NCI-H226 (cell line): ENCODE measurements around the gene SNHG17.
A peak's percentile ranks its signal among the peaks of the same experiment; 100 is the strongest.
"Not testable (repeated sequence)": the region's sequence is repeated elsewhere in the genome, so short reads cannot be mapped to it uniquely, and the experiment has no call there.

Source experiments
- DNase-seq: peaks from one replicate; pipeline ENCODE4 v3.0.0-alpha.2; 2015

Gene SNHG17

DNA sequence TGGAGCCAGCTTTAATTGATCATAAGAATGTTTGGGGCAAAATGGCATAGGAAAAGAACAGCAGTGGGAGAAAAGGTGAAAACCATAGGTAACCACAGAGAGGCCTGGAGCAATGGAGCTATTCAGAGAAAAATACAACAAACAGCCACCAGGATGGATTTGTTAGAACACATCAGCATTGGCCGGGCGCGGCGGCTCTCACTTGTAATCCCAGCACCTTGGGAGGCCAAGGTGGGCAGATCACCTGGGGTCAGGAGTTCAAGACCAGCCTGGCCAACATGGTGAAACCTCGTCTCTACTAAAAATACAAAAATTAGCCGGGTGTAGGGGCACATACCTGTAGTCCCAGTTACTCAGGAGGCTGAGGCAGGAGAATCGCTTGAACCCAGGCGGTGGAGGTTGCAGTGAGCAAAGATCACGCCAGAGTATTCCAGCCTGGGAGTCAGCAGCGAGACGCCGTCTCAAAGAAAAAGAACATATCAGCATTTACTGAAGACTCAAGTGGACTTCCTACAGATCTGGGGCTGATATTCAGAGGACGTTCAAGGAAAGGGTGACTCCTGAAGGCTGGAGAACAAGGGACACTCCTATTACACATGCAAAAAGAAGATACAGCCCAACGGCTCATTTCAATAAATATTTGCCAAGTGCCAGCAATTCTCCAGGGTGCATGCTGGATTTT, 20.2 kb downstream of the SNHG17 start:
- no peak for DNase-seq

DNA sequence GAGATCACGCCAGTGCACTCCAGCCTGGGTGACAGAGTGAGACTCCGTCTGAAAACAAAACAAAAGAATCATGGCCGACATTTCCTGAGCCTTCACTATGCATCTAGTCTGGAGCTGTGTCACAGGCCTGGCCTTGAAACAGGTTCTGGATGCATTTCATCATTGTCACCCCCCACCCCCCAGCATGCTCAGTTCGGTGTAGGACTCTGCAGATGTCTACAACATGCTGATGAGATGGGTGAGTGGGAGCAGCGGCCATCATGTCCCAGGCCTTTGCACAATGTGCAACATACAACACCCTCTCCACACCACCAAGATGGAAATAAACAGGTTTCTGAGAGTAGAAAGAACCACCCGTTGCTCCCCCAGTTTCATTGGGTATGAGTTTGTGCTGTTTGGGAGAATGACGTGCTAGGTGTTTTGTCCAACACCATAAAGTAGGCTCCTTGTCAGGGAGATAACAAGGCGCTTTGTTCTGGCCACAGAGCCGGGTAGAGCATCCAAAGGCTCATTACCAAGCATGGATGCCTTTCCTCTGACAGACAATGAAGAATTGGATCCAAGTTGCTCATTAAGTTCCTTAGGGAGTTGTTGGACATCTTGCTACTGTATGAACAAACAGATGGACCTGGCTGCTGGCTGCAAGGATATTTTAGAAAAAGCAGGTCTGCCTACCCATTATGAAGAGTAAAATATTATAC, 22.1 kb downstream of the SNHG17 start:
- DNase-seq: no peak

DNA sequence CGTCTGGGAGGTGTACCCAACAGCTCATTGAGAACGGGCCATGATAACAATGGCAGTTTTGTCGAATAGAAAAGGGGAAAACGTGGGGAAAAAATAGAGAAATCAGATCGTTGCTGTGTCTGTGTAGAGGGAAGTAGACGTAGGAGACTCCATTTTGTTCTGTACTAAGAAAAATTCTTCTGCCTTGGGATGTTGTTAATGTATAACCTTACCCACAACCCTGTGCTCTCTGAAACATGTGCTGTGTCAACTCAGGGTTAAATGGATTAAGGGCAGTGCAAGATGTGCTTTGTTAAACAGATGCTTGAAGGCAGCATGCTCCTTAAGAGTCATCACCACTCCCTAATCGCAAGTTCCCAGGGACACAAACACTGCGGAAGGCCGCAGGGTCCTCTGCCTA, 27.3 kb downstream of the SNHG17 start:
- DNase-seq: not testable (repeated sequence)

DNA sequence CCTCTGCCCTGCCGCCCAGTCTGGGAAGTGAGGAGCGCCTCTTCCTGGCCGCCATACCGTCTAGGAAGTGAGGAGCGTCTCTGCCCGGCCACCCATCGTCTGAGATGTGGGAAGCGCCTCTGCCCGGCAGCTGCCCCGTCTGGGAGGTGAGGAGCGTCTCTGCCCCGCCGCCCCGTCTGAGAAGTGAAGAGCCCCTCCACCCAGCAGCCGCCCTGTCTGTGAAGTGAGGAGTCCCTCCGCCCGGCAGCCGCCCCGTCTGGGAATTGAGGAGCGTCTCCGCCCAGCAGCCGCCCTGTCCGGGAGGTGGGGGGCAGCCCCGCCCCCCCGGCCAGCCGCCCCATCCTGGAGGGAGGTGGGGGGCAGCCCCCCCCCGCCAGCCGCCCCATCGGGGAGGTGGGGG, 27.8 kb downstream of the SNHG17 start:
- no peak for DNase-seq

DNA sequence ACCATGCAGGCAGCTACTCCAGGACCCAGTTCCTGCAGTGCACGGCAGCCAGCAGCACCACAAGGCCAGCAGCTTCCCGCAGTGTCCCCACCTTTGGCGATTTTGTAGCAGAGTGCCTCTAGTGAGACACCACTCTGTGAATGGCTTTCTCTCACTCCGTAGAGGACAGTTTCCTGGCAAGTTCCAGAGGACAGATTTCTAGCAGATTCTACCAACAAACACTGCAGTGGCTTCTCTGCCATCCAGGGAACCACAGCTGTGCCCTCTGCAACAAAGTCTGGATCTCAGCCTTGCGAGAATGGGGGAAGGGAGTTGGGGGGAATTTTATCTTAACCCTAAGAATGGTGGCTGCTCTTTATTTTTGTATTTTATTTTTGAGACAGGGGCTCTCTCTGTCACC, 28.7 kb downstream of the SNHG17 start:
- no peak for DNase-seq

DNA sequence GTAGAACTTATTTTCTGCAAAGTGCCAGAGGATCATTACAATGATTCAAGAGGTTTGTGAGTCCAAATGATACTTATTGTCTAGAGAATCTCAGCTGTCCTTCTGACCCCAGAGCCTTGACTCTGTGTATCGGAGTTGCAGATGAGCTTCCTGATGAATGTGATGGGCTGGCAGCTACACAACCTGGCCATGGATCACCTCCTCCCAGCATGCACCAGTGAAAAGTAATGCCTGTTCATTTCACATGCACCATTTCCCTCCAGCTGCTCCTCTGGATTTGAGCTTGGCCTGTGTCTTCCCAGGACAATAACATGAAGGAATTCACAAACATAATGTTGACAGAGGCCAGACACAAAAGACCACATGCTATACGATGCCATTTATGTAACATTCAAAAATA, 30.0 kb downstream of the SNHG17 start:
- no peak for DNase-seq

DNA sequence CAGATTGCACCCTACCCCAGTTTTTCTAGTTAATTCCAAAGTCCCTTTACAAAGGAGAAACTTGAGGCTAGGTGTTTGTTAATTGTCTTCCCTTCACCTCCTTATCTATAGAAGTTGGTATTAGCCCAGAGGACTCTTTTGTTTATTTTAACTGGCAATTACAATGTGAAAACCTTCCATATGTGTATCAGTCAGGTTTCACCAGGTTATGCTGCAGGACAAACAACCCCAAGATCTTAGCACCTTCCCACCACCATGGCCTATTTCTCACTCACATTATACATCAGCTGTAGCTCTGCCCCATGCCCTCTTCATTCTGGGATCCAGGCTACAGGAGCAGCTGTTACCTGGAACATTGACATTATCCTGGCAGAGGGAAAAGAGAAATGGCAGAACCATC, 31.1 kb downstream of the SNHG17 start:
- DNase-seq: no peak

DNA sequence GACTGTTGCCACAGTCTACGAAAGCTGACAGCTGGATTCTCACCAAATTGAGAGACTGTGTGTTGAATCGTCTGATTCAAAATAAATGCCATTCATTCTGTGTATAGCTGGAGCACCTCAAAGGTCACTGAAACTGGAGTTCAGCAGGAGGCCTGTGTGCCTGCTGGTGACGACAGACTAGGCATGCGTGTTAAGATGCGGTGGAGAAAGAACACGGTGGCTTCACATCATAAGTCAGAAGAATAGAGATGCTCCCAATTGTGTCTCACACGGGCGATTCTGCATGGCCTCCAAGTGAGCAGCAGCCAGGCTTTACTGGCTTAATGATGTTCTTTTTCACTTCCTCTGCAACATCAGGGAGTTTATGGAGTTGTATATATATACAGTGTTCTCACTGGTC, 32.3 kb downstream of the SNHG17 start:
- no peak for DNase-seq

DNA sequence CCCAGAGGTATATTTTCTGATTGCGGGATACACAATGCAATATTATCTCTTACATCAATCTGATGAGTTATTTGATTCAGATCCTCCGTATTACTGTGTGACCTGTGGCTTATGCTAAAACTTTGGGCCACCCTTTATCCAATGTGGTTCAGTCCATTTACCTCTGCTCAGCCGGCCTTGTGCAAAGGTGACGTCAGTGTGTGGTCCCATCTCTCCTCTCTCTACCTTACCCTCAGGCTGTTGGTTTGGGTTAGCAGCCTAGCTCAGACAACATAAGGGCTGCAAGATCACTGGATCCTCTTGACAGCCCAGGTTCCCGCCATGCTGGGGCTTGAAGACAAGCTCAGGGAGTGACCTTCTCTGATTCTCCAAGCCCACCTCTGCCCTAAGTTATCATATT, 33.0 kb downstream of the SNHG17 start:
- no peak for DNase-seq

DNA sequence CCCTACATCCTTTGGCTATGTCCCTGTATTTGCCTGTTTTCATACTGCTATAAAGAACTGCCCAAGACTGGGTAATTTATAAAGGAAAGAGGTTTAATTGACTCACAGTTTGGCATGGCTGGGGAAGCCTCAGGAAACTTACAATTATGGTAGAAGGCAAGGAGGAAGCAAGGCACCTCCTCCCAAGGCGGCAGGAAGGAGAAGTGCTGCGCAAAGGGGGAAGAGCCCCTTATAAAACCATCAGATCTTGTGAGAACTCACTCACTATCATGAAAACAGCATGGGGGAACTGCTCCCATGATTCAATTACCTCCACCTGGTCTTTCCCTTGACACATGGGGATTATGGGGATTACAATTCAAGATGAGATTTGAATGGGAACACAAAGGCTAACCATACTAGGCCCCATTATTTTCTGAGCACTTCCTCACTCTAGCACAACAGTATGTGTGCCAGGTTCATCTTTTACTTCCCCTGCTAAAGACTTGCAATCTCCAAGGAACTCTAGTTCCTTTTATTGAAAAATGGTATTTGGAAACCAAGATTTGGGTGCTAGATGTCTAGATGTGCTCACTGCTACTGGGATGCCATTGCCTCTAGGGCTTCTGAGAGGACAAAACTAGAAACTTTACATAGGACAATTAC, 39.3 kb downstream of the SNHG17 start:
- DNase-seq: not testable (repeated sequence)

DNA sequence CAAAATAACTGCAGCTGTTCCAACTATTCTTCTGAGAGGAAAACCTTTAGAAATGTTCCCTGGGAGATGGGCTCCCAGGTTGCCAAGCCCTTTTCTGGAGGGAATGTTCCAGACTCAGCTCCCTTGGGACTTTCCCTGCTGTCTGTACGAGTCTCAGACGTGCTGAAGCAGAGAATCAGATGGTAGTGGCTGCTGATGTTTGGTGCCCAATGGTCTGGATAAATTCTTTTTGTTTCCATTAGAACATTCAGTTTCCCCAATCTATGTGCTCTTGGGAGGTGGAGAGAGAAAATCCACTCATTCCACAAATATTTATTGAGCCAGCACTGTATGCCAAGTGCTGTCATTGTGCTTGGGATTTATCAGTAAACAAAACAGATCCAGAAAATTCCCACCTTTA, 40.0 kb downstream of the SNHG17 start:
- DNase-seq: no peak

DNA sequence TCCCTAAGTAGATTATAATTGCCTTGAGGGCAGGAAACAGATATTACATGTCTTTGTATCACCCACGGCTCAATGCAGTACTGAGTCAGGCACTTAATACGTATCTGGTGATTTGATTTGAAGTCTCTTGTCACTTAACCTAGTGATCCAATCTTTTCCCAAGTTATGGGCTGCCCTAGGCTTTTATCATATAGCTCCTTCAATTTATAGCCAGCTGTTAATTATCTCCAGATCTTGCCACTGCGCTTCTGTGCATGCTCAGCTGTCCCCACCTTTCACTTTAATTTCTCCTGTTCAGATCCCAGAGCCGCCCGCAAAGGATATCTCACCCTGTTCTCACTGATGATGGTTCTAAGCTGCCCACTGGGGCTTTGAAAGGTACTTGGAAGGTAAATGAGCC, 41.9 kb downstream of the SNHG17 start:
- DNase-seq: no peak

DNA sequence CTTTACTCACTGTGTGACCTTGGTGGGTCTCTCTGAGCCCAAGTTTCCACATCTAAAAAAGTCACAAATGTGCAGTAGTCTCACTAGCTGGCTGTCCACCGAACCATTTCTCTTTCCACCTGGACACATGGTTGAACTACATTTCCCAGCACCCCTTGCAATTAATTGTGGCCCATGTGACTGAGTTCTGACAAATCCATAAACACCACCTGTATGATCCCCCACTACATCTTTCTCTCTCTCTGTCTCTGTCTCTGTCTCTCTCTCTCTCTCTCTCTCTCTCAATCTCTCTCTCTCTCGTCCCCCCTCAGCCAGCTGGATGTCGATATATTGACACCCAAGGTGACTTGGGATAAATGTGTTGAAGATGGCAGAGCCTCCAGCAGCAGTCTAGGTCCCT, 42.8 kb downstream of the SNHG17 start:
- no peak for DNase-seq

DNA sequence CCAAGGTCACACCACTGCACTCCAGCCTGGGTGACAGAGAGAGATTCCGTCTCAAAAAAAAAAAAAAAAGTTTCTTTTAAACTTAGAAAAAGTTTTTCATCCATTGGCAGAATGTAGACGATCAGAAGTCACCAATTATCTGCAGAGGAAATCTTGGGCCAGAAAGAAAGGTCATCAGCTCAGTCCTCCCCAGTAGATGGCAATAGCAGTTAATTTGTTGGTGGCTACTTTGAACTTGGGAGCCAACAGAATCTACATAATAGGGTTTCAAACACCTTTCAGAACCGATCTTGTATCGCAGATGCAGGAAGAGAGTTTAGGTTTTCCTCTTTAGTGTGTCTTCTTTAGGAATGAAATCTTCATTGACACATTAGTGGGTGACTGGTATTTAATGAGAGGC, 47.2 kb downstream of the SNHG17 start:
- no peak for DNase-seq

DNA sequence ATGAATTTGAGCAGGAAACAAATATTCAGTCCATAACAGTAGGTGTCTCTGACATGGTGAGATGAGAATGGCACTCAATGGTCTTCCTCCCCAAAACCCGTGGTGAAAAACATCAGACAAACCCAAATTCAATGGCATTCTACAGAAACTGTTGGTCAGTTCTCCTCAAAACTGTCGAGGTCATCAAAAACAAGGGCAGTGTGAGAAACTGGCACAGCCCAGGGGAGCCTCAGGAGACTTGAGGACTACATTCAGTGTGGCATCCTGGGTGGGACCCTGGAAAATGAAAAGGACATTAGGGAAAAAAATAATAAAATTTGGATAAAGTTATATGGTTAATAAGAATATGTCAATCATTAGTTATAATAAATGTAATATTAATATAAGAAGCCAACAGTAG, 48.3 kb downstream of the SNHG17 start:
- no peak for DNase-seq

DNA sequence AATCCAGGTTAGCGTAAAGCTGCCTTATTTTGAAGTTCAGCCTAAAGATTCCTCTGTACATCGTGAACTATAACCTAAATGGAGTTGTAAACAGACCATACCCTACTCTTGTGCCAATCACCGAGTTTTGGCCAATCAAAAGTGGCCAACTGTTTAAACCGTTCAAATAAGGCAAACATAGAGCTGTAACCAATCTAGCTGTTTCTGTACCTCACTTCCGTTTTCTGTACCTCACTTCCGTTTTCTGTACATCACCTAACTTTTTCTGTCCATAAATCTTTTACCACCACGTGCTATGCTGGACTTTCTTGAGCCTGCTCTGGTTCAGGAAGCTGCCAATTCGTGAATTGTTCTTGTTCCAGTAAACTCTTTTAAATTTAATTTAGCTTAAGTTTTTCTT, 49.1 kb downstream of the SNHG17 start:
- DNase-seq: no peak

DNA sequence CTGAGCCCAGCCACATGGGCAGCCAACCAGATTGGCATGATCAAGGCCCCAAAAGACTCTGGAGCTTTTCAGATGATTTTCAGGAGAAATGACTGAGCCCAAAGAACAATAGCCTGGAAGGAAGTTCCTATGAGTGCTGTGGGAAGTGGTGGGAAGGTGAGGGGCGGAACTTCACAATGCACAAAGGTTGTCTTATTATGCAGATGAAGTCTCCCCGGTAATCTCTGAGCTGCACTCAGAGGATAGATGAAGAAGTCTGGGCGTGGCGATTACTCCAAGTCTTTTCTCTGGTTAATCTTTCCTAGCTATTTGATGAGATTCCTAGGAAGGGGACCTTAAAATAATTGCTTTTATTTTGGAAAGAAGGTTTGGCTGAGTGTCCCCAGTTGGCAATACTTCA, 52.0 kb downstream of the SNHG17 start:
- no peak for DNase-seq

DNA sequence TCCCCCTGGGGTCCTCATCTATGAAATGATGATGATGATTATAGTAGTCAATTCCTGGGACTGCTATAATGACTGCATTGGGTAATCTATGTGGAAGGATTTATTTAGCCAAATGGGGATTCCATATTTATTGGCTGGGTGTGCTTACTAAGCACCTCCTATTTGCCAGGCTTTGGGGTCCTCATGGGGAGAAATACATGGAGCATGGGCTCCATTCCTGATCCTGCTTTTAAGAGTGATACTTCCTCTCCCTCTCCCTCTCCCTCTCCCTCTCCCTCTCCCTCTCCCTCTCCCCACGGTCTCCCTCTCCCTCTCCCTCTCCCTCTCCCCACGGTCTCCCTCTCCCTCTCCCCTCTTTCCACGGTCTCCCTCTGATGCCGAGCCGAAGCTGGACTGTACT, 57.3 kb downstream of the SNHG17 start:
- DNase-seq: not testable (repeated sequence)

DNA sequence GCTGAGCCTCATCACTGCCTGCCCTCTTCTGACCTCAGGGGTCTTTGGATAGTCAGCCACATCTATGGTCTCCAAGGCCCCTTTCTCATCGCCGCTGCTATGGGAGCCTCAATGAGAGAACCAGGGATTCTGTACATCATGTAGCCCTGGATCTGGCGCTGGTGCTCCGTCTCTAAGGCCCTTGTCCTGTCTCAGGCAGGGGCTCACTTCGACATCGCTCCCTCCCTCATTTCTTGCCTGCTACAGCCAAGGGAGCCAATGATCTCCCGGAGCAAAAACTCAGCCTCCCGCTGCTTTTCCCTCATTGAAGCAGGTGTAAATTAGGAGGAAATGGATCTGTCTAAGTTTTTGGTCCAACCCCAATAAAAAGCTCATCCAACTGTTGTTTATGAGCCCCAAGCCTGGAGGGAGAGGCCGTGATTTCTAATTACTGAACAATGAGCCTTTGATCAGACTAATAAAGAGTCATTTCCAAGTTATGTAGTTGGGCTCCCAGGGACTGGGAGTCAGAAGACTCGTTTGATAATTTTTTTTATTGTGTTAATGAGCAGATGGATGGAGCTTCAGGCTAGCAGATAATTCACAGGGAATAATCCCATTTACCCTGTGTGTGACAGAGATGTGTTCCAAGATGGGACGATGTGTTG, 58.0 kb downstream of the SNHG17 start:
- no peak for DNase-seq

DNA sequence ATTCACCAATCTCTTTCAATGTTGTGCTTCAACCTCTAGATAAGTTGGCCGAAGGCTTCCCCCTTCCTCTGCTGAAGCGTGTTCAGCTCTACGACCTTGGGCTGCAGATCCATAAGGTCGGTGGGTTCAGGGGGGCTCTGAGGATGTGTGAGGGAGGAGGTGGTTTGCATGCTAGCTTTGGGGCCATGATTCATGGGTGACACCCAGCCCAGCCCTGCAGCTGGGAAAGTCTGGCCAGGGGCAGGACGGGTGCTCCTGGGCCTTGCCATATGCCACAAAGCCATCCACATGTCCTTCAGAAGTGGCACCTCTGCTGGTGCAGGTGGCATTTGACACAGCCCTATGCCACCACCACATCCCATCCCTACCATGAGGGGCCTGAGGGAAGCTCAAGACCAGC, 61.2 kb downstream of the SNHG17 start:
- DNase-seq: no peak

DNA sequence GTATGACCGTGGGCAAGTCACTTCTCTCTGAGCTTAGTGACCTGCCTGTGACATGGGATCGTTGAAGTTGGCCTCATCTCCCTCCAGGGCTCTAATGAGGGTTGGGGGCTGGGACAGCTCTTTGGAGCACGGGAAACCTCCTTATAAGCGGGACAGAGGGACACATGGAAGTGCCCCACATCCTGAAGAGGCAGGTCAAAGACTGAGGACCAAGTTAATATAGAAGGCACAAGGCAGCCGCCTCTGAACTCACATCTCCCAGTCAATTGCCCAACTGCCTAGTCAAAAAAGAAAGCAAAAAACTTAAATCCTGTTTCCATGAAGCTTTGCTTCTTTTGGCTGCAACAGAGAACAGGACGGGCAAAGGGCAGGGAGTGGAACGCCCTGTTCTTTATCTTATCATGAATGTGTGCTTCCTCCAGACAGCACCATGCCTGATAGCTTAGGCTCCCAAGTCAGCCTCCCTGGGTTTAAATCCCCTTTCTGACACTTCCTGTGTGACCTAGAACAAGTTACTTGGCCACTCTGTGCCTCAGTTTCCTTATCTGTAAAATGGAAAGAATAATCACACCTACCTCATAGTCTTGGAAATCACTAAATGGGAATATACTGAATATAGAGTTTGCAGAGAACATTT, 61.8 kb downstream of the SNHG17 start:
- DNase-seq: peak; percentile 5

DNA sequence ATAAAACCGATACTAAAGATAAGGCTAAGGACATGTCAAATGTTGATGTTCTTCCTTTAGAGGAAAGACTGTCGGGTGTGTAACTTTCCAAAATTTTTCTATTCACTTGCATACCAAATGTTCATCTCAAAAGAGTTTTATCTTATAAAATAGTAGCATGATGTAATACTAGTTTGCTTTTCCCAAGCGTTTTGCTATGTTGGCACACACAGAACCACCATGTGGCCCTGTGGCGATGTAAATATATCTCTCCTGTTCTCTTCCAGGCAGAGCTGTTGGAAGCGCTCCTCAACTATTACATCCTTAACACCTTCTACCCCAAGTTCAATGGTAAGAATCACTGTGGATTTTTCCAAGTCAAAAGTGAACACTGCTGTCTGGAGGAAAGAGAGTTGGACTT, 62.3 kb downstream of the SNHG17 start:
- no peak for DNase-seq
